HL-60 (cell line): Measurements from ENCODE around the gene DMAP1.
"Not testable (repeated sequence)": the region's sequence is repeated elsewhere in the genome, so short reads cannot be mapped to it uniquely, and the experiment has no call there.

ENCODE experiments used
- DNase-seq, 2 experiments: peaks; one replicate each; pipeline ENCODE4 v3.0.0-alpha.2; 2010 to 2020; ENCODE audit warnings: low read depth in 1 of 2, low spot score in 1 of 2
- H3K27ac ChIP-seq: fragments of 250-450 bp; sonication (Bioruptor Pico); replicated peaks from 2 replicates; pipeline ENCODE4 v1.5.1; 2020; ENCODE audit warnings: mild to moderate bottlenecking, moderate library complexity
- H3K27me3 ChIP-seq: fragments of 250-450 bp; sonication (Bioruptor Pico); 2 replicates; pipeline ENCODE4 v1.5.1; 2021; ENCODE audit warnings: mild to moderate bottlenecking, moderate library complexity; ENCODE audit not compliant: insufficient read depth, poor library complexity, severe bottlenecking
- H3K4me3 ChIP-seq: replicated peaks from 2 replicates; pipeline ENCODE4 v1.5.1; 2011; ENCODE audit warnings: mild to moderate bottlenecking, control low read depth, low read length; ENCODE audit not compliant: insufficient read depth
- GABPA ChIP-seq: IDR thresholded peaks from 2 replicates; pipeline ENCODE4 v1.6.1; 2012; ENCODE audit warnings: low read depth
- POLR2AphosphoS5 ChIP-seq: IDR thresholded peaks from 2 replicates; pipeline ENCODE4 v1.6.1; 2012; ENCODE audit warnings: low read depth
- REST ChIP-seq: IDR thresholded peaks from 2 replicates; pipeline ENCODE4 v1.6.1; 2012; ENCODE audit warnings: low read depth; ENCODE audit not compliant: insufficient replicate concordance
- SPI1 ChIP-seq: IDR thresholded peaks from 2 replicates; pipeline ENCODE4 v1.6.1; 2012; ENCODE audit warnings: low read depth, mild to moderate bottlenecking, borderline replicate concordance
- TF ChIP-seq, protein P1 (sequence below): IDR thresholded peaks from one replicate; pipeline ENCODE4 v1.5.1; 2011; ENCODE audit warnings: low read length, control low read depth, inconsistent platforms; ENCODE audit not compliant: insufficient read depth

Gene DMAP1

DNA sequence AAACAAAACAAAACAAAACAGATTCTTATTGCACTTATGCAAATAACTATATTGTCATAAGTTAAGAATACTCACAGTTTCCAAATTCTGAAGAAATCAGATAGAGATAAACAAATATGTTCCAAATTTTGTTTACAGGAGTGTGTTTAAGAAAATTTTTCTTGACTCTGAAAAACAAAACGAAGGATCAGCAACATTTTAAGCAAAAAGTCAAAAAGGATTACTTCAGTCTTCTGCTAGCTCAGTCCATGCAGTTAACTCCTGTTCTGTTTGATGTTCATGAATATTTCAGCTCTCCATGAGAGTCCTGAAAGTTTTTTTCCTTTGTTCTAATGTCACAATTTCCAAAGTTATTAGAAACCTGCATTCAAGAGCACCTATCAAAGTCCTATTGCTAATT lies 38.6 kb upstream of the DMAP1 start:
- TF ChIP-seq SPI1 (no peak), GABPA (no peak), POLR2AphosphoS5 (no peak), REST (no peak)
- TF ChIP-seq, protein P1, sequence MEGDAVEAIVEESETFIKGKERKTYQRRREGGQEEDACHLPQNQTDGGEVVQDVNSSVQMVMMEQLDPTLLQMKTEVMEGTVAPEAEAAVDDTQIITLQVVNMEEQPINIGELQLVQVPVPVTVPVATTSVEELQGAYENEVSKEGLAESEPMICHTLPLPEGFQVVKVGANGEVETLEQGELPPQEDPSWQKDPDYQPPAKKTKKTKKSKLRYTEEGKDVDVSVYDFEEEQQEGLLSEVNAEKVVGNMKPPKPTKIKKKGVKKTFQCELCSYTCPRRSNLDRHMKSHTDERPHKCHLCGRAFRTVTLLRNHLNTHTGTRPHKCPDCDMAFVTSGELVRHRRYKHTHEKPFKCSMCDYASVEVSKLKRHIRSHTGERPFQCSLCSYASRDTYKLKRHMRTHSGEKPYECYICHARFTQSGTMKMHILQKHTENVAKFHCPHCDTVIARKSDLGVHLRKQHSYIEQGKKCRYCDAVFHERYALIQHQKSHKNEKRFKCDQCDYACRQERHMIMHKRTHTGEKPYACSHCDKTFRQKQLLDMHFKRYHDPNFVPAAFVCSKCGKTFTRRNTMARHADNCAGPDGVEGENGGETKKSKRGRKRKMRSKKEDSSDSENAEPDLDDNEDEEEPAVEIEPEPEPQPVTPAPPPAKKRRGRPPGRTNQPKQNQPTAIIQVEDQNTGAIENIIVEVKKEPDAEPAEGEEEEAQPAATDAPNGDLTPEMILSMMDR: no peak
- no peak overlapping the region for H3K4me3 ChIP-seq
- H3K27ac ChIP-seq: no peak overlapping the region
- DNase-seq: no peak
- H3K27me3 ChIP-seq: no peaks in the 10 kb centered on the region

DNA sequence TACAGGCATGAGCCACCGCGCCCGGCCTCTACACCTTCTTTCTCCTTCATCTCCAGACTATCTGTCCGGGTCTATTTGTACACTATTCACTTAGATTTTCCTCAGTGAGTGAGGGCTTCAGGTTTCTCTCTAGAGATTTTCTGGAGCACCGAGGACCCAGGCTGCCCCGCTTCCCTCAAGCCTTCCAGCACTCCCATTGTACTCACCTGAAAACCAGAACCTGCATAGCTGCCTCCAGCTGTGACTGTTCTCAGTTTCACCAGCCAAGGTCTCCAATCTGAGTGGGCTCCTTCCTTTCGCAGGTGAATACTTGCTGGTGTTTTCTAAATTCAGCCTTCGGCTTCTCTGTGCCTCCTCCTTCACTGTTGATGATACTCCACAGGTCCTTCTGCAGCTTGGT lies 12.9 kb upstream of the DMAP1 start:
- no peak for TF ChIP-seq REST
- TF ChIP-seq GABPA: no peak
- no peak for TF ChIP-seq POLR2AphosphoS5
- Histone ChIP-seq H3K27me3 (no peaks in the 10 kb centered on the region), H3K4me3 (no peak overlapping the region), H3K27ac (no peak overlapping the region)
- no peak for DNase-seq

DNA sequence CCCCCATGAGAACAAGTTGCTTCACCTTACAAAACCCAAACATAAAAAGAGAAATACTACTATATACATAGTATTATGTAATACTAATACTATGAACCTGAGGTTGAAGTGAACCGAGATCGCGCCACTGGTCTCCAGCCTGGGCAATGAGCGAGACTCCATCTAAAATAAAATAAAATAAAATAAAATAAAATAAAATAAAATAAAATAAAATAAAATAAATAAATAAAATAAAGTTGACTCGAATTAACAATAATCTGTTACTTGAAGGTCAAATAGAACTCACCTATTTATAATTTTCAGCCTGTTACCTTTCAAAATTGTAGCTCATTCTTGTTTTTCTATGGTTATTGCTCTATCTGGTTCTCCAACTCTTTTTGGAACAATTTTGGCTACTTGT lies 6.7 kb upstream of the DMAP1 start:
- not testable (repeated sequence) for DNase-seq, H3K27me3 ChIP-seq, H3K27ac ChIP-seq, H3K4me3 ChIP-seq

- no peak for TF ChIP-seq REST
- no peak for TF ChIP-seq POLR2AphosphoS5
- TF ChIP-seq SPI1: no peak
- TF ChIP-seq GABPA: no peak
- no peak overlapping the region for H3K27ac ChIP-seq
- no peaks in the 10 kb centered on the region for H3K27me3 ChIP-seq
- no peak overlapping the region for H3K4me3 ChIP-seq
- DNase-seq: no peak
These were observed 5.0 kb upstream of the DMAP1 start for GRCh38 chr1:44208226-44208625.

DNA sequence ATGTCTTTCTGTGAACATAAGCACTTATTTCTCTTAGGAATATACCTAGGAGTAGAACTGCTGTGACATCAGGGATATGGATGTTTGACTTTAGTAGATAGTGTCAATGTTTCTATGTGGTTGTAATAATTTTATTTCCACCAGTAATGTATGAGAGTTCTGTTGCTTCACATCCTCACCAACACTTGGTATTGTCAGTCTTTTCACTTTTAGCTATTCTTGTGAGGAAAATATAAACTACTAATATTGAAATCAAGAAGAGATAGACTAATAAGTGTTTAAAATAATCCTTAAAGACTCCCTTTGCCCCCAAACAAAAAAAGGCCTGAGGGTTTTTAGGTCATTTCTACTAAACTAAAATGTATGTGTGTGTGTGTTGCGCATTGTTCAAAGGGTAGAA lies 2.7 kb upstream of the DMAP1 start:
- TF ChIP-seq POLR2AphosphoS5 (no peak), REST (no peak), GABPA (no peak), SPI1 (no peak)
- TF ChIP-seq, protein P1: no peak
- H3K4me3 ChIP-seq: no peak overlapping the region
- no peak overlapping the region for H3K27ac ChIP-seq
- H3K27me3 ChIP-seq: no peaks in the 10 kb centered on the region
- DNase-seq: no peak
